GM12874 (cell line): ENCODE results near the gene PRKCA.

Experiments used
- CTCF ChIP-seq: IDR thresholded peaks from 2 replicates; pipeline ENCODE4 v1.5.1; 2011; ENCODE audit warnings: low read depth, mild to moderate bottlenecking, control low read depth, low read length, moderate library complexity; ENCODE audit not compliant: insufficient read depth

Gene PRKCA

GRCh38 chr17:66464921-66465320, 162.5 kb downstream of the PRKCA start:
- no peak for TF ChIP-seq CTCF

GRCh38 chr17:66465701-66466100, 163.3 kb downstream of the PRKCA start:
- no peak for TF ChIP-seq CTCF

GRCh38 chr17:66466106-66466820, 163.8 kb downstream of the PRKCA start:
- no peak for TF ChIP-seq CTCF

GRCh38 chr17:66466840-66467367, 164.5 kb downstream of the PRKCA start:
- TF ChIP-seq CTCF: no peak

GRCh38 chr17:66467766-66468165, 165.4 kb downstream of the PRKCA start:
- no peak for TF ChIP-seq CTCF

GRCh38 chr17:66468241-66469087, 166.1 kb downstream of the PRKCA start:
- TF ChIP-seq CTCF: no peak

GRCh38 chr17:66469088-66469442, 166.7 kb downstream of the PRKCA start:
- TF ChIP-seq CTCF: no peak
